ENCODE measurements around the gene NKX2-2.

- peak; percentile 90 to 94 (median 90) for TF ChIP-seq CTCF (IDR thresholded peaks at IDR 0.05)
- no peak for TF ChIP-seq POLR2AphosphoS5 (IDR thresholded peaks at IDR 0.05)
- no peak for TF ChIP-seq EP300 (IDR thresholded peaks at IDR 0.05)
- no peak for TF ChIP-seq POLR2A (IDR thresholded peaks at IDR 0.05; ENCODE audit: low read depth)
These were observed 8.6 kb downstream of the NKX2-2 start for GRCh38 chr20:21505161-21505809.
